HCT116 (cell line): Measurements from ENCODE around the gene SCN4B.

Source experiments
- CEBPB ChIP-seq: IDR thresholded peaks from 2 replicates; pipeline ENCODE4 v1.6.1; 2012; ENCODE audit warnings: low read depth
- CTCF ChIP-seq, 3 experiments: fragments of 200-600 bp in 1 of 3; sonication (generic) in 1 of 3; IDR thresholded peaks in 2 of 3; conservative IDR thresholded peaks in 1 of 3; 2 replicates each; pipeline ENCODE4 v1.5.1; 2012 to 2017; ENCODE audit warnings: low read depth in 2 of 3, low read length in 2 of 3, antibody characterized with exemption in 1 of 3, borderline replicate concordance in 1 of 3, control low read depth in 1 of 3, mild to moderate bottlenecking in 1 of 3, mixed read lengths in 1 of 3, mixed run types in 1 of 3, moderate library complexity in 1 of 3; ENCODE audit not compliant: insufficient read depth in 1 of 3
- EGR1 ChIP-seq: IDR thresholded peaks from 2 replicates; pipeline ENCODE4 v1.6.1; 2012; ENCODE audit warnings: low read depth
- EZH2 ChIP-seq: fragments of 200-600 bp; sonication (generic); IDR thresholded peaks from 2 replicates; pipeline ENCODE4 v1.6.1; 2017; ENCODE audit warnings: antibody characterized with exemption, mixed run types
- EZH2phosphoT487 ChIP-seq: fragments of 200-600 bp; IDR thresholded peaks from 2 replicates; pipeline ENCODE4 v1.6.1; 2018; ENCODE audit warnings: antibody characterized with exemption, borderline replicate concordance
- JUND ChIP-seq: IDR thresholded peaks from 2 replicates; pipeline ENCODE4 v1.6.1; 2012
- MAX ChIP-seq: IDR thresholded peaks from 2 replicates; pipeline ENCODE4 v1.6.1; 2012
- POLR2A ChIP-seq: IDR thresholded peaks from 2 replicates; pipeline ENCODE4 v1.7.0; 2011; ENCODE audit warnings: borderline replicate concordance; ENCODE audit not compliant: insufficient read depth, insufficient read length; ENCODE audit errors: extremely low read depth
- POLR2AphosphoS5 ChIP-seq: IDR thresholded peaks from 2 replicates; pipeline ENCODE4 v1.6.1; 2011; ENCODE audit warnings: mild to moderate bottlenecking, low read depth, low read length, moderate library complexity
- RAD21 ChIP-seq: IDR thresholded peaks from 2 replicates; pipeline ENCODE4 v1.6.1; 2012; ENCODE audit warnings: low read depth, mild to moderate bottlenecking
- REST ChIP-seq: IDR thresholded peaks from 2 replicates; pipeline ENCODE4 v1.6.1; 2012; ENCODE audit warnings: low read depth
- SIN3A ChIP-seq: IDR thresholded peaks from 2 replicates; pipeline ENCODE4 v1.6.1; 2012; ENCODE audit warnings: low read depth
- SP1 ChIP-seq: IDR thresholded peaks from 2 replicates; pipeline ENCODE4 v1.6.1; 2012; ENCODE audit warnings: low read depth
- TCF7L2 ChIP-seq: IDR thresholded peaks from 2 replicates; pipeline ENCODE4 v1.7.0; 2011; ENCODE audit warnings: borderline replicate concordance, inconsistent platforms; ENCODE audit not compliant: insufficient read depth, insufficient read length; ENCODE audit errors: extremely low read depth

GRCh38 chr11:118167253-118167652 lies 14.6 kb upstream of the SCN4B start:
- TF ChIP-seq EZH2phosphoT487 (no peak), POLR2A (no peak), CTCF (IDR thresholded peaks at IDR 0.05 in 2 of 3, conservative IDR thresholded peaks at IDR 0.05 in 1 of 3; ENCODE audit: borderline replicate concordance in 1 of 3, insufficient read depth in 1 of 3, low read depth in 2 of 3, low read length in 2 of 3) (no peak), SP1 (no peak), EZH2 (no peak), POLR2AphosphoS5 (no peak), REST (no peak), MAX (no peak), RAD21 (no peak), TCF7L2 (no peak), JUND (no peak), SIN3A (no peak), CEBPB (no peak), EGR1 (no peak)
